Testis (tissue), 2 donors: ENCODE data around the gene CORIN.

Experiments
- POLR2A ChIP-seq: fragments of 450-650 bp; IDR thresholded peaks from one replicate; pipeline ENCODE4 v1.6.1; 2017; ENCODE audit warnings: antibody characterized with exemption, mild to moderate bottlenecking, moderate library complexity
- TF ChIP-seq, protein P1 (sequence below), 3 experiments: fragments of 450-650 bp in 2 of 3; fragments of 200-600 bp in 1 of 3; sonication (generic) in 1 of 3; IDR thresholded peaks; one replicate each; pipeline ENCODE4 v1.5.1; 2016 to 2019; ENCODE audit warnings: antibody characterized with exemption in 3 of 3, mild to moderate bottlenecking in 2 of 3, moderate library complexity in 1 of 3

DNA sequence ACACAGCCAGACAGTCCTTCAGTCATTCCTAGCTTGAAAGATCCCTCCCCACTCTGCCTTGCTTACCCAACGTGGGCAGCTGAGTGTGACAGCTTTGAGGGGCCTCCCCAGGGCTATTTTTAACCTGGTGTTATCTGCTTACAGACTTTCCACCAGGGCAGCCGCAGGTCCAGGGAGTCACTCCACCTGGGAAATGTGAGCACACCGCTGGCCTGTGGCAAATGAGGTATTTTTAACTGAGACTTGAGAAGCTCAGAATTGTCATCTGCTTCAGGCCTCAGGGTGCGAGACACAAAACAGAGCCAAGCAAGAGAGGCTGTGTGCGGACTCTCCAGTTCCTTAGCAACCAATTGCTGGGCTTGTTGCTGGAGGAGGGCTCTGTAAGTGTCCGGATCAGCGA is 13.0 kb downstream of the CORIN start:
- TF ChIP-seq, protein P1, sequence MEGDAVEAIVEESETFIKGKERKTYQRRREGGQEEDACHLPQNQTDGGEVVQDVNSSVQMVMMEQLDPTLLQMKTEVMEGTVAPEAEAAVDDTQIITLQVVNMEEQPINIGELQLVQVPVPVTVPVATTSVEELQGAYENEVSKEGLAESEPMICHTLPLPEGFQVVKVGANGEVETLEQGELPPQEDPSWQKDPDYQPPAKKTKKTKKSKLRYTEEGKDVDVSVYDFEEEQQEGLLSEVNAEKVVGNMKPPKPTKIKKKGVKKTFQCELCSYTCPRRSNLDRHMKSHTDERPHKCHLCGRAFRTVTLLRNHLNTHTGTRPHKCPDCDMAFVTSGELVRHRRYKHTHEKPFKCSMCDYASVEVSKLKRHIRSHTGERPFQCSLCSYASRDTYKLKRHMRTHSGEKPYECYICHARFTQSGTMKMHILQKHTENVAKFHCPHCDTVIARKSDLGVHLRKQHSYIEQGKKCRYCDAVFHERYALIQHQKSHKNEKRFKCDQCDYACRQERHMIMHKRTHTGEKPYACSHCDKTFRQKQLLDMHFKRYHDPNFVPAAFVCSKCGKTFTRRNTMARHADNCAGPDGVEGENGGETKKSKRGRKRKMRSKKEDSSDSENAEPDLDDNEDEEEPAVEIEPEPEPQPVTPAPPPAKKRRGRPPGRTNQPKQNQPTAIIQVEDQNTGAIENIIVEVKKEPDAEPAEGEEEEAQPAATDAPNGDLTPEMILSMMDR (IDR thresholded peaks at IDR 0.05) = no peak
- no peak for TF ChIP-seq POLR2A
